Suprapubic skin (tissue), 4 donors: Measurements from ENCODE around the gene ACOT11. TPM values are rescaled to one million over a fixed set of nuclear protein-coding genes. Genes with fewer than 3 reads are reported as not detected.

Experiments used
- DNase-seq, 2 donors: peaks; one replicate each; pipeline ENCODE4 v3.0.0-alpha.2; 2019; ENCODE audit warnings: low spot score in 2 of 2
- H3K27ac ChIP-seq: fragments of 200-600 bp; sonication (generic); one replicate; pipeline ENCODE4 v1.5.1; 2019
- H3K27me3 ChIP-seq: fragments of 200-600 bp; sonication (generic); one replicate; pipeline ENCODE4 v1.5.1; 2019
- H3K36me3 ChIP-seq: fragments of 200-600 bp; sonication (generic); one replicate; pipeline ENCODE4 v1.5.1; 2019
- H3K4me1 ChIP-seq: fragments of 200-600 bp; sonication (generic); one replicate; pipeline ENCODE4 v1.5.1; 2019
- H3K4me3 ChIP-seq: fragments of 200-600 bp; sonication (generic); one replicate; pipeline ENCODE4 v1.5.1; 2019; ENCODE audit warnings: mild to moderate bottlenecking
- H3K9me3 ChIP-seq: fragments of 200-600 bp; sonication (generic); one replicate; pipeline ENCODE4 v1.5.1; 2019
- EP300 ChIP-seq: sonication (generic); formaldehyde crosslinking; IDR thresholded peaks from one replicate; pipeline ENCODE4 v1.6.1; 2017; ENCODE audit warnings: antibody characterized with exemption
- POLR2A ChIP-seq, 2 donors: fragments of 450-650 bp; IDR thresholded peaks; one replicate each; pipeline ENCODE4 v1.6.1; 2017; ENCODE audit warnings: antibody characterized with exemption in 2 of 2, mild to moderate bottlenecking in 2 of 2, moderate library complexity in 2 of 2
- POLR2AphosphoS5 ChIP-seq, 3 donors: sonication (generic); formaldehyde crosslinking; IDR thresholded peaks; one replicate each; pipeline ENCODE4 v1.6.1; 2017; ENCODE audit warnings: antibody characterized with exemption in 3 of 3
- WGBS: methylation state at CpG from one replicate; pipeline ENCODE4 v1.1.5; 2018; 5-methylcytosine and 5-hydroxymethylcytosine counted together
- total RNA-seq, 4 donors: library from RNA; depleted of rRNA; stranded (reverse); fragments of >200 nt; gene quantifications; one replicate each; pipeline ENCODE4 v1.1.0, GENCODE V29; 2016
- TF ChIP-seq, protein P1 (sequence below), 2 donors: fragments of 200-600 bp in 1 of 2; fragments of 450-650 bp in 1 of 2; sonication (generic) in 1 of 2; IDR thresholded peaks; one replicate each; pipeline ENCODE4 v1.5.1; 2016 to 2019; ENCODE audit warnings: antibody characterized with exemption in 2 of 2, mild to moderate bottlenecking in 1 of 2, moderate library complexity in 1 of 2

Gene ACOT11
- total RNA-seq, 4 donors from 2014 or later: 4.7 to 8.5 (median 6.9) TPM

DNA sequence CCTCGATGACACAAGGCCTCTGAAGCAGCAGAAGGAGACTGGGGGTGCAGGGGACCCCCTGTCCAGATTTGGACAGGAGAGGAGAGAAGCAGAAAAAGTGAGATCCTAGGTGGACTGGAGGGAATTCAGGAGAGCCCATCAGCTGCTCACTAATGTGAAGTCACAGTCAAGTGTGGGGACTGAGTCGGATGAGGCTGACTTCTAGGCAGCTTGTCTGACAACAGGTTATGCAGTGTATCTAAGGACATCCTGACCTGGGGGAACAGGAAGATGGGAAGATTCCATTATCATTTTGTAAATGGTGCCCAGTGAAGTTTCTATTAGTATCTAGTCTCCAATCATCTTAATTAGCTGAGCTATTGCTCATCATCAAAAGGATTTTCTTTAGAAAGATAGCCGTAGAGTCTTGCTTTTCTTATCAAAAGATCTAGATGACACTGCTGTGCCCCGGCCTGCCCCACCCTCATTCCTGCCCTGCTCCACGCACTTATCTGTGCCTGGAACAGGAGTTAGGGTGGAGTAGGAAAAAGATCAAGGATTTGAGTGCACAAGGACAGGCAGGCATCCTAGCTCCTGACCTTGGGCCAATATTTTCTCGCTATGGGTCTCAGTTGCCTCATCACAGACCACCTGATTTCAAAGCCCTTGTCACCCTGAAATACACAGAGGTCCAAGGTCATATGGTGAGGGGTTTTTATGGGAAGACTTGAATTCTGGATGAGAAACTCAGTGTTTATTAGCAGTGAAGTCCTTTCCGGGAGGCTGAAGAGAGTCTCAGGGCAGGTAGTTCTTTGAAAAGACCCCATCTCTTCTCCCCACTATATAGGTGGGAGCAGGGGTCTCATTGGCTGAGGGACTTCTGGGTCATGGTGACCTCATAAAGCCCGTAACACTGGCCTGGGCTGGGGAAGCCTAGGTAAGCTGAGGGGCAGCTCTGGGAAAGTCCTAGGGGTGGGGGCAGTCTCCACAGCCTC lies 93.1 kb downstream of the ACOT11 start, which contains the start of gene MROH7:
MROH7 (plus strand) TSS at position 924 of the 974 bp plus-strand sequence. CDS start 11,141 bp downstream, outside the sequence.
- DNase-seq: no peak
- Histone ChIP-seq H3K4me3 (no peak within 1 kb of the TSS), H3K4me1 (peaks cover 3% of the 10 kb centered on the region), H3K27me3 (no peaks in the 10 kb centered on the region), H3K36me3 (no peaks in the 10 kb centered on the region), H3K9me3 (peaks cover 12% of the 10 kb centered on the region), H3K27ac (no peak within 1 kb of the TSS)
- TF ChIP-seq EP300: no peak
- TF ChIP-seq, protein P1, sequence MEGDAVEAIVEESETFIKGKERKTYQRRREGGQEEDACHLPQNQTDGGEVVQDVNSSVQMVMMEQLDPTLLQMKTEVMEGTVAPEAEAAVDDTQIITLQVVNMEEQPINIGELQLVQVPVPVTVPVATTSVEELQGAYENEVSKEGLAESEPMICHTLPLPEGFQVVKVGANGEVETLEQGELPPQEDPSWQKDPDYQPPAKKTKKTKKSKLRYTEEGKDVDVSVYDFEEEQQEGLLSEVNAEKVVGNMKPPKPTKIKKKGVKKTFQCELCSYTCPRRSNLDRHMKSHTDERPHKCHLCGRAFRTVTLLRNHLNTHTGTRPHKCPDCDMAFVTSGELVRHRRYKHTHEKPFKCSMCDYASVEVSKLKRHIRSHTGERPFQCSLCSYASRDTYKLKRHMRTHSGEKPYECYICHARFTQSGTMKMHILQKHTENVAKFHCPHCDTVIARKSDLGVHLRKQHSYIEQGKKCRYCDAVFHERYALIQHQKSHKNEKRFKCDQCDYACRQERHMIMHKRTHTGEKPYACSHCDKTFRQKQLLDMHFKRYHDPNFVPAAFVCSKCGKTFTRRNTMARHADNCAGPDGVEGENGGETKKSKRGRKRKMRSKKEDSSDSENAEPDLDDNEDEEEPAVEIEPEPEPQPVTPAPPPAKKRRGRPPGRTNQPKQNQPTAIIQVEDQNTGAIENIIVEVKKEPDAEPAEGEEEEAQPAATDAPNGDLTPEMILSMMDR (IDR thresholded peaks at IDR 0.05): no peak
- no peak for TF ChIP-seq POLR2A (IDR thresholded peaks at IDR 0.05)
- TF ChIP-seq POLR2AphosphoS5 (IDR thresholded peaks at IDR 0.05): no peak
- WGBS: 47% methylated on average over 8 of the region's 8 CpGs

DNA sequence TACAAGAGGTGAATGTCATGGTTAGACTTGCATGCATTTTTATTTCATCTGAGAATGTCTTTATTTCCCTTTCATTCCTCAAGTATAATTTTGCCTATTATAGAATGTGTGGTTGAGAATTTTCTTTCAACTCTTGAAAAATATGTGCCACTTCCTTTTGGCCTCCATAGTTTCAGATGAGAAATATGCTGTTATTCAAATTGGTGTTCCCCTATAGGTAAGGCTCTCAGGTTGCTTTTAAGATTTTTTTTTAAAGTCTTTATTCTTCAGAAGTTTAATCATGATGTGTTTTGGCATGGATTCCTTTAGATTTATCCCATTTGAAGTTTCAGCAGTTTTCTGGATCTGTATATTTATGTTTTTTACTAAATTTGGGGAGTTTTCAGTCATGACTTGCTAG lies 95.7 kb downstream of the ACOT11 start:
- peaks cover 3% of the 10 kb centered on the region for H3K4me1 ChIP-seq
- no peaks in the 10 kb centered on the region for H3K36me3 ChIP-seq
- H3K27me3 ChIP-seq: no peaks in the 10 kb centered on the region
- no peak for DNase-seq
- peaks cover 12% of the 10 kb centered on the region for H3K9me3 ChIP-seq
- H3K4me3 ChIP-seq: no peak overlapping the region
- no peak overlapping the region for H3K27ac ChIP-seq
- TF ChIP-seq EP300 (no peak), POLR2A (IDR thresholded peaks at IDR 0.05) (no peak)

DNA sequence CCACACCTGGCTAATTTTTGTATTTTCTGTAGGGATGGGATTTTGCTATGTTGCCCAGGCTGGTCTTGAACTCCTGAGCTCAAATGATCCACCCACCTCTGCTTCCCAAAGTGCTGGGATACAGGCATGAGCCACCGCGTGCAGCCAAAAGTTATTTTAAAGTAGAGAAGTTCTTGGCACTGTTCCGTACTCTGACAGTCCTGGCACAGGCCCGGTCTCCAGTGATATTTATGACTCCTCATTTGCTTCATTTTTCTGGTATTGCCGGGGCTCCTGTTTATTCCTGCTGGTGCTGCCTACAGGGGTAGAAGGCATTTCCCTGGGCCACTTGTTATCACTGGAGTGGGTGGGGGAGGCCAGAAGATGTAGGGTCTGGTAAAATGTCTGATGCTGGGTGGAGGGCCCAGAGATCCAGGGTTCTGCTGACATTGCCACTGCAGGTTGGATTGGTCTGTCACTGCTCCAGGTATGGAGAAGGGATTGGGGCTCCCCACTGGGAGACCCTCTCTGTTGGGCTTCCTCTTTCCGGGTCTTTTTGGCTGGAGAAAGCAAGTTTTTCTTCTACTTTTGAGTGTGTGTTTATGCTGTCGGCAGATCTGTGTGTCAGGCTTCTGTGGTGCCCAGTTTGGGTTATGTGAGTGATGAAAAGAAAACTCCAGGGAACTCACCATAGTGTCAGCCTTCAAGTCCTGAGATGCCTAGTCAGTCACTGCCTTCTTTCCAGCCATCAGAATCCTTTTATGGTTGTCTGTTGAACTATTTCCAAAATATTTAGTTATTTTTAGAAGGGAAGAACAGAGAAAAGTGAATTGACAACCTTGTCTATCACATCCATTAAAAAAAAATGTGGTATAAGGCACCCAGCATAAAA lies 98.0 kb downstream of the ACOT11 start:
- TF ChIP-seq POLR2A (IDR thresholded peaks at IDR 0.05) (no peak), POLR2AphosphoS5 (IDR thresholded peaks at IDR 0.05) (no peak), EP300 (no peak)
- TF ChIP-seq, protein P1 (IDR thresholded peaks at IDR 0.05): no peak
- Histone ChIP-seq H3K27ac (no peak overlapping the region), H3K27me3 (no peaks in the 10 kb centered on the region), H3K4me3 (no peak overlapping the region), H3K4me1 (peaks cover 3% of the 10 kb centered on the region), H3K9me3 (peaks cover 12% of the 10 kb centered on the region), H3K36me3 (no peaks in the 10 kb centered on the region)
- DNase-seq: no peak
- 44% methylated on average over 7 of the region's 7 CpGs for WGBS

DNA sequence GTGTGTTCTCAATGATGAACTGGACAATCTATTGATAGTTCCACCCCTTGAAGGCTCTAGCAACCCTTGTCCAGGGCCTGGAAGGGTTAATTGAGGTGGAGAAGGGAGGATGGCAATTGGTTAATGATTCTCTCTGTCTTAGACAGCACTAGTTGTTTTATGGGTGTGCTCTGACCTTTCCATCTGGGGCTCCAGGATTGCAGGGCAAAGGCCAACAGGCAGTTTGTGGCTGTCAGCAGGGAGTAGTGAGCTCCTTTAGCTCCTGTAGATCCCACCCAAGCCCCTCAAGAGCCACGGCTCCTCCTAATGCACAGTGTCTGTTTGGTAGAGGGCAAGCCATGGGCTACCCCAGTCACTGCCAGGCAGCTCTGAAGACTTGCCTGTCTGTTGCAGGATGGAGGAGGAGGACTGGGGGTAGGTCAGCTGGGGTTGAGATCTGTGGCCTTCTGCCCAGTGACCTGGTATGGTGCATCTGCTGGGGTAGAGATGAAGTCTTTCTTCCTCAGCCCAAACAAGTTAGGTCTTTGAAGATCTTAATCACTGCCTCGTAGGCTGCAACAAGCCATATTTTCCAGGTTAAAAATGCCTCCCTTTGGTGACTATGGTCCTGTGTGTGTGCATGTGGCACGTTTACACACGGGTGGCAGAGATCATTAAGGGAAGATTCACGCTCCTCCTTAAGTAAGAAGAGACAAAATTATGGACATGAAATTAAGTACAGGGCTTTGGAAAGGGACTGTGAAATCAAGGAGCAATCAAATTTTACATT lies 101.3 kb downstream of the ACOT11 start:
- H3K27ac ChIP-seq: no peak overlapping the region
- H3K27me3 ChIP-seq: no peaks in the 10 kb centered on the region
- peaks cover 3% of the 10 kb centered on the region for H3K4me1 ChIP-seq
- TF ChIP-seq POLR2AphosphoS5 (IDR thresholded peaks at IDR 0.05) (no peak), POLR2A (IDR thresholded peaks at IDR 0.05) (no peak), EP300 (no peak)
- TF ChIP-seq, protein P1 (IDR thresholded peaks at IDR 0.05): no peak
- peaks cover 3% of the 10 kb centered on the region for H3K9me3 ChIP-seq
- 47% methylated on average over 5 of the region's 5 CpGs for WGBS
- no peak overlapping the region for H3K4me3 ChIP-seq
- no peaks in the 10 kb centered on the region for H3K36me3 ChIP-seq
- no peak for DNase-seq

DNA sequence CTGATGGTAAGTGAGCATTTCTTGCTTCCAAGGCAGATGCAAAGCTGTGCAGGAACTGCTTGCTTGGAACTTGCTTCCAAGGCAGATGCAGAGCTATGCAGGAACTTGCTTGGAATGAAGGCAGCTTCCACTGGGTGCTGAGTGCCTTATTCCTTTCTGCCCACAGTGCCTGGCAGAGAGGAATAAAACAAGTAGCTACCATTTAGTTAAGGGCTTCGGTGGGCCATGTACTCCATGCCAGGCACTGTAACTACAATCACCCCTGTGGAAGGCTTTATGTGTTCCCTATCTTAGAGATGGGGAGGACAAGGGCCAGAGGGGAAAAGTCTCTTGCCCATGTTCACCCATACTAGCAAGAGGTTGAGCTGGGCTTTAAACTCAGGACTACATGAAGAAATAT lies 101.9 kb downstream of the ACOT11 start:
- H3K27ac ChIP-seq: no peak overlapping the region
- H3K9me3 ChIP-seq: no peaks in the 10 kb centered on the region
- no peak for DNase-seq
- no peak for TF ChIP-seq POLR2A (IDR thresholded peaks at IDR 0.05)
- TF ChIP-seq, protein P1 (IDR thresholded peaks at IDR 0.05): no peak
- no peak for TF ChIP-seq EP300
- no peak for TF ChIP-seq POLR2AphosphoS5 (IDR thresholded peaks at IDR 0.05)
- no peaks in the 10 kb centered on the region for H3K36me3 ChIP-seq
- H3K27me3 ChIP-seq: no peaks in the 10 kb centered on the region
- H3K4me1 ChIP-seq: peaks cover 3% of the 10 kb centered on the region
- H3K4me3 ChIP-seq: no peak overlapping the region
- 64% methylated on average over 1 of the region's 1 CpG for WGBS
